Stomach smooth muscle (tissue), 2 donors: ENCODE data around the gene VPS16.

Source experiments
- H3K27ac ChIP-seq: one replicate; pipeline ENCODE4 v1.7.0; 2013; ENCODE audit warnings: mild to moderate bottlenecking, low read length, inconsistent platforms
- H3K27me3 ChIP-seq, 2 donors: one replicate each; pipeline ENCODE4 v1.7.0; 2013; ENCODE audit warnings: low read length in 2 of 2; ENCODE audit not compliant: insufficient read depth in 2 of 2, control insufficient read depth in 1 of 2
- H3K36me3 ChIP-seq, 2 donors: one replicate each; pipeline ENCODE4 v1.7.0; 2013; ENCODE audit warnings: low read length in 2 of 2; ENCODE audit not compliant: control insufficient read depth in 2 of 2, insufficient read depth in 2 of 2
- H3K4me1 ChIP-seq: one replicate; pipeline ENCODE4 v1.7.0; 2013; ENCODE audit warnings: low read length; ENCODE audit not compliant: control insufficient read depth, insufficient read depth
- H3K4me3 ChIP-seq, 2 donors: one replicate each; pipeline ENCODE4 v1.7.0; 2013; ENCODE audit warnings: low read length in 2 of 2
- H3K9ac ChIP-seq, 2 donors: one replicate each; pipeline ENCODE4 v1.7.0; 2013; ENCODE audit warnings: low read length in 2 of 2, mild to moderate bottlenecking in 1 of 2
- H3K9me3 ChIP-seq, 2 donors: one replicate each; pipeline ENCODE4 v1.7.0; 2013; ENCODE audit warnings: low read length in 2 of 2; ENCODE audit not compliant: control insufficient read depth in 2 of 2
- donor health status: healthy.
- donor health status: Pancreatic carcinoma.

VPS16 gene

GRCh38 chr20:2836035-2836434 lies 4.5 kb upstream of the VPS16 start:
- H3K4me1 ChIP-seq = peaks cover 13% of the 10 kb centered on the region
- H3K27me3 ChIP-seq = no peaks in the 10 kb centered on the region
- peaks cover 0 to 11% of the 10 kb centered on the region in 2 donors for H3K36me3 ChIP-seq
- H3K4me3 ChIP-seq = no peak overlapping the region
- H3K27ac ChIP-seq = no peak overlapping the region
- no peaks in the 10 kb centered on the region for H3K9me3 ChIP-seq
- H3K9ac ChIP-seq = no peak overlapping the region

DNA sequence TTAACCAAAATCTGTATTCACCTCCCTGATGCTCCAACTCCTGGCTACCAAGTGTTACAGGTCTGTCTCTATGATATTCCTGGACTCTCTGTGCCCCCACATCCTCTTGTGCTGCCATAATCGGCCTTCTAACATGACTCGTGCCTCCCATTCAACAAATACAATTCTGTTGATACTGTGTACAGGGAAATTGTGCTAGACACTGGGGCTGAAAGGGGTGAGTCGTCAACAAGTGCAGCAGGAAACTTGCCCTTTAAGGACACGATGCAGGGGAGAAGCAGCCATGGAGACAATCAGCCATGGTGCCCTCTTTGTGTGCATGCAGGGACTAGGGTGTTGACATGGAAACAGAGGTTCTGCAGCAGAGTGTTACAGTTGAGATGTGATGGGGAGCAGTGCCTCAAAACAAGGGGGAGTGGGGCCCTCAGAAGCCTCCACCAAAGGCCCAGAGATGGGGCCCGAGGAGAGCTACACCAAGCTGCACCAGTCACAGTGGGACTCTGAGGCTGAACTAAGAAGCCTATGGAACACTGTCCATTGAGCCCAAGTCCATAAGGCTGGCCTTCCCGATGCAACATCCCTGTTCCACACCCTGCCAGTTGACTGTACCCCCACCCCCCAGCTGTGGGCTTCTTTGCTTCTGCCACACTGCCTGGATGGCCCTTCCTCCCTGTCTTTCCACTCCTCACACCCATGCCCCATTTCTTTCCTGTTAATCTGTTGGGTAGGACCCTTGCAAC lies 3.2 kb upstream of the VPS16 start:
- H3K9me3 ChIP-seq = no peaks in the 10 kb centered on the region
- no peak overlapping the region for H3K9ac ChIP-seq
- no peak overlapping the region for H3K4me3 ChIP-seq
- peaks cover 0 to 11% of the 10 kb centered on the region in 2 donors for H3K36me3 ChIP-seq
- H3K4me1 ChIP-seq = peaks cover 22% of the 10 kb centered on the region
- H3K27me3 ChIP-seq = no peaks in the 10 kb centered on the region
- H3K27ac ChIP-seq = no peak overlapping the region

DNA sequence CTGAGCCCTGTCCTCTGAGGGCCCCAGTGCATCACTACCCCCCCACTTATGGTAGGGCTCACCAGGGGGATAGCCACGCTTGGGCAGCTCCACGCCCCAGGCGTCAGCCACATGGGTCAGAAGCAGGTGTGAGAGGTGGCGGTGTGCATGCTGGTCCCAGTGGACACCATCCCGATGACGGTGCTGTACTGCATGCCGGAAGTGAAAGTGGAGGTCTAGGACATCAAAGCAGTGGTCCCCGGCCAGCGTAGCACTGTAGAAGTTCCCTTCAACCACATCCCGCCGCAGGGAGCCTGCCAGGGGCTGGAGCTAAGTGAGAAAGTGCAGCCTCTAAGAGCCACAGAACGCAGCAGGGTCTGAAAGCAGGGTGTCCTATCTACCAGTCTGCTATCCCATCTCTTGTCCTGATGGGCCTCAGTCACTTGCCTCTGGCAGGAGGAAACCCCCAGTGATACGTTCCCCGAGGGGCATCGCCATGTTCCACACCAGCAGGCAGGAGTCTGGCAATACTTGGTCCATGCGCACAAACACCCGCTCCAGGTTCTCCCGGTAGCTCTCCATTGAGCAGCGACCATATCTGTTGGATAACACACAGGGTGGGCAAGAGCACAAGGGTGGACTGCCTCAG lies 2.3 kb upstream of the VPS16 start:
- peaks cover 22% of the 10 kb centered on the region for H3K4me1 ChIP-seq
- H3K27me3 ChIP-seq = no peaks in the 10 kb centered on the region
- peaks cover 0 to 11% of the 10 kb centered on the region in 2 donors for H3K36me3 ChIP-seq
- no peak overlapping the region for H3K27ac ChIP-seq
- no peaks in the 10 kb centered on the region for H3K9me3 ChIP-seq
- no peak overlapping the region for H3K9ac ChIP-seq
- H3K4me3 ChIP-seq = no peak overlapping the region

DNA sequence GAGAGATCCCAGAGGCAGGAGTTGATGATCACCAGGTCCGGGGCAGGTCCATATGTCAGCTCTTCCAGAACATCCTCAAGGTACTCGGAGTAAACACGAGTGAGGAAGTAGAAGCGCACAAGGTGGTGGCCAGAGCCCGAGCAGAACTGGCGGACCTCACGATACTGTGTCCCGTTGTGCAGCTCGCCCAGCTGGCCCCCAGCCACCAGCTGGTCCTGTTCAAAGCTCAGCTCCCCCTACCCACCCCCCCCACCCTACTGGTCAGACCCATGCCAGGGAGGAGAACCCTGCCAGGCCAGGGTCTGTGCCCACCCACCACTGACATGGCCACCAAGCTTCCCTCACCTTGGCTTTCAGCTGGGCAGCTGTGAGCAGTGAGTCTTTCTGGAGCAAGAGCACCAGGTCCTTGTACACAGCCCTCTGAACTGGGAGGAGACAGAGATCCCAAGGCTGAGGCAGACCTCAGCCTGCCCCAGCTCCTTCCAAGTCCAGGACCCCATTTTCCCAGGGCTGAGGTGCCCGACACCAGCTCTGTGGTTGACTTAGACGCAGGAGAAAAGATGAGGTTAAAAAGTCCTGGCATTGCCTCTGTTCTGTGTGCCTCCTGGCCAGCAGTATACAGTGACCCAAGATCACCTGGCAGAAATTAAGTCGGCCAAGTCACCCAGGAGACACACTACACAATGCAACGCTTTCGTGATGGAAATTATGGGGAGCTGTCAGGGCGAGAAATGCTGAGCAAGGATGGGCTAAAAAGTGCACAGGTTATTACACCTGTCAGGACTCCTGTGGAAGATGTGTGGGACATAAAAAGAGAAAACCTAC lies 1.5 kb upstream of the VPS16 start:
- peaks cover 22% of the 10 kb centered on the region for H3K4me1 ChIP-seq
- H3K27ac ChIP-seq = no peak overlapping the region
- peak overlapping the region; percentile 81 to 91 for H3K4me3 ChIP-seq
- H3K9ac ChIP-seq = no peak overlapping the region
- no peaks in the 10 kb centered on the region for H3K9me3 ChIP-seq
- H3K36me3 ChIP-seq = peaks cover 0 to 11% of the 10 kb centered on the region in 2 donors
- H3K27me3 ChIP-seq = no peaks in the 10 kb centered on the region

- no peaks in the 10 kb centered on the region for H3K27me3 ChIP-seq
- peaks cover 22% of the 10 kb centered on the region for H3K4me1 ChIP-seq
- peak overlapping the region; percentile 83 for H3K27ac ChIP-seq
- H3K9me3 ChIP-seq = no peaks in the 10 kb centered on the region
- H3K9ac ChIP-seq = no peak overlapping the region
- H3K4me3 ChIP-seq = peak overlapping the region; percentile 81 to 91
- peaks cover 0 to 11% of the 10 kb centered on the region in 2 donors for H3K36me3 ChIP-seq
These were observed 810 bp upstream of the VPS16 start for GRCh38 chr20:2839732-2840137.

- Histone ChIP-seq H3K27me3 (no peaks in the 10 kb centered on the region), H3K4me1 (peaks cover 22% of the 10 kb centered on the region), H3K4me3 (peak overlapping the region; percentile 81 to 91), H3K9ac (peak overlapping the region; percentile 74 to 80), H3K9me3 (no peaks in the 10 kb centered on the region), H3K27ac (peak overlapping the region; percentile 53), H3K36me3 (peaks cover 0 to 11% of the 10 kb centered on the region in 2 donors)
These were observed 504 bp downstream of the VPS16 start for GRCh38 chr20:2840967-2841531.

DNA sequence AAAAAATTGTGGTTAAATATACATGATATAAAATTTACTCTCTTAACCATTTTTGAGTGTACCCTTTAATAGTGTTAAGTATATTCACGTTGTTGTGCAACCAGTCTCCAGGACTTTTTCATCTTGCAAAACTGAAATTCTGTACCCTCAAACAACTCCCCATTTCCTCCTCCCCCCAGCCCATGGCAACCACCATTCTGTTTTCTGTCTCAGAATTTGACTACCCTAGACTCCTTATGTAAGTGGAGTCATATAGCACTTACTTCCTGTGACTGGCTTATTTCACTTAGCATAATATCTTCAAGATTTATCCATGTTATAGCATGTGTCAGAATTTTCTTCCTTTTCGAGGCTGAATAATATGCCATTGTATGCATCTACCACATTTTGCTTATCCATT lies 5.1 kb downstream of the VPS16 start:
- no peak overlapping the region for H3K9ac ChIP-seq
- no peaks in the 10 kb centered on the region for H3K9me3 ChIP-seq
- no peak overlapping the region for H3K27ac ChIP-seq
- H3K27me3 ChIP-seq = no peaks in the 10 kb centered on the region
- H3K4me3 ChIP-seq = no peak overlapping the region
- H3K36me3 ChIP-seq = peaks cover 0 to 3% of the 10 kb centered on the region in 2 donors
- H3K4me1 ChIP-seq = peaks cover 11% of the 10 kb centered on the region

DNA sequence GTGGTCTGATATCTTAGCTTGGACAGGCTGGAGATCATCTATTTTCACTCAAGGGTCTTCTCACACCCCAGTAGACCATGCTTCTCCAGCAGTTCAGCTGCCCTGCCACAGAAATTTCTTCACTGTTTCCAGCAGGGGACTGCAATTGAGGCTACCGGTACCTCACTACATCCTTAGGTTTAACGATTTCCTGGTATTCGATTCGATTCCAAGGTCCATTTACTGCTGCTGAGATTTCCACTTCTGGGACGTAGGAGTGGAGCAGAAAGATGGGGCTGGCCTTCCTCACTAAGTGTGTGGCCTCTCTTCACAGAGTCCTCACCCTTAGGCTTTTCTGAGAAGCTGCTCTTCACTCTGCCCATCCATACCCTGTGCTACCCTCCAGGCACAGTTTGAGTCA lies 6.2 kb downstream of the VPS16 start:
- no peaks in the 10 kb centered on the region for H3K9me3 ChIP-seq
- H3K9ac ChIP-seq = no peak overlapping the region
- no peaks in the 10 kb centered on the region for H3K27me3 ChIP-seq
- no peak overlapping the region for H3K27ac ChIP-seq
- peaks cover 4% of the 10 kb centered on the region for H3K4me1 ChIP-seq
- H3K4me3 ChIP-seq = no peak overlapping the region
- H3K36me3 ChIP-seq = peaks cover 0 to 3% of the 10 kb centered on the region in 2 donors

DNA sequence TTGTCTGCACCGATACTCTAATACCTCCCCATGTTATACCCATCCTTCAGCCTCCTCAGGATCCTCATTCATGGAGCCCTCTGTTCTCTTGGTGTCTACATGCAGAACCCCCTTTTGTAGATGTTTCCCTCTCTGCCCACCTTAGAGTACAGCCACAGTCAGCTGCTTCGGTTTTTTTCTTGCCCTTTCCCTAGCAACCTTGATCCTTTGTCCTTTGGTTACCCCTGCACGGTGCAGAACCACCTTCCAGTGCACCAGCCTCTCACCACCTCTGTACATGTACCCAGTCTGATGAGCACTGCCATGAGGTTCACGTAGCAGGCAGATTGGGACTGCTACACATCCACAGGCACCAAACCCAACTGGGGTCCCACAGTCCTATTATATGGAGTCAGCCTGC lies 7.3 kb downstream of the VPS16 start:
- Histone ChIP-seq H3K4me1 (no peaks in the 10 kb centered on the region), H3K9me3 (no peaks in the 10 kb centered on the region), H3K36me3 (peaks cover 0 to 3% of the 10 kb centered on the region in 2 donors), H3K9ac (no peak overlapping the region), H3K27ac (no peak overlapping the region), H3K27me3 (no peaks in the 10 kb centered on the region), H3K4me3 (no peak overlapping the region)

DNA sequence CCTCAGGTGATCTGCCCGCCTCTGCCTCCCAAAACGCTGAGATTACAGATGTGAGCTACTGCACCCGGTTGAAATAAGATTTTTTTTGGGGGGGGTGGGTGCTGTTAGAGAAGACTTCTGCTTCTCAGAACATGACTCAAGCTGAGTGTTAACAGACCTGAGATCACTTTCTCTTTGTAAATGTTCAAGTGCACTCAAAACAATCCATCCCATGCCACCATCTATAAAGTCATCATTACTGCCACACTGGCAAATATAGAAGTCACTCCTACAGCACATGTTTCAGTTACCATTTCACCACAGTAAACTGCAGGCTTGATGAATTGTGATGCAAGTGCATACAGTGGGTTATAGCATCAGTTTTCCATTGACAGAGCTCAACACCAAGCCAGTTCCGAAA lies 9.0 kb downstream of the VPS16 start:
- Histone ChIP-seq H3K36me3 (peaks cover 0 to 3% of the 10 kb centered on the region in 2 donors), H3K4me3 (no peak overlapping the region), H3K9ac (no peak overlapping the region), H3K4me1 (no peaks in the 10 kb centered on the region), H3K27me3 (no peaks in the 10 kb centered on the region), H3K9me3 (no peaks in the 10 kb centered on the region), H3K27ac (no peak overlapping the region)
